Lower leg skin (tissue), 4 donors: ENCODE measurements around the gene ZNF503. TPM values are rescaled to one million over a fixed set of nuclear protein-coding genes. Genes with fewer than 3 reads are reported as not detected.

Experiments
- DNase-seq, 2 donors: peaks; one replicate each; pipeline ENCODE4 v3.0.0-alpha.2; 2019; ENCODE audit warnings: low spot score in 2 of 2
- H3K4me3 ChIP-seq: fragments of 200-600 bp; sonication (generic); 2 replicates; pipeline ENCODE4 v1.5.1; 2017; ENCODE audit warnings: mild to moderate bottlenecking, low read depth; ENCODE audit not compliant: poor library complexity, severe bottlenecking
- CTCF ChIP-seq, 3 donors: fragments of 450-650 bp; IDR thresholded peaks; one replicate each; pipeline ENCODE4 v1.5.1; 2016; ENCODE audit warnings: antibody characterized with exemption in 3 of 3, mild to moderate bottlenecking in 3 of 3, moderate library complexity in 2 of 3
- POLR2A ChIP-seq, 2 donors: fragments of 450-650 bp; IDR thresholded peaks; one replicate each; pipeline ENCODE4 v1.6.1; 2016 to 2017; ENCODE audit warnings: antibody characterized with exemption in 2 of 2, mild to moderate bottlenecking in 1 of 2, moderate library complexity in 1 of 2
- WGBS, 2 donors: methylation state at CpG; one replicate each; pipeline ENCODE4 v1.1.5; 2018; 5-methylcytosine and 5-hydroxymethylcytosine counted together
- intact Hi-C: fragments of 100-400 bp; cut with DNase I; formaldehyde crosslinking; loops from one replicate; pipeline ENCODE4 v1.15.0; 2023; ENCODE audit warnings: low total_unique reads
- total RNA-seq, 4 donors: library from RNA; depleted of rRNA; stranded (reverse); fragments of >200 nt; gene quantifications; one replicate each; pipeline ENCODE4 v1.1.0, GENCODE V29; 2016

The ZNF503 gene
- total RNA-seq, 4 donors from 2014 or later = 4.8 to 8.6 (median 7.4) TPM

GRCh38 chr10:75434291-75434690 is 32.7 kb upstream of the ZNF503 start:
- DNase-seq = peak in 1 of 2 donors; percentile 28
- 93 to 94% methylated on average over 8 of the region's 8 CpGs for WGBS, 2 donors
- TF ChIP-seq POLR2A (IDR thresholded peaks at IDR 0.05) (no peak), CTCF (IDR thresholded peaks at IDR 0.05) (no peak)
- no peak overlapping the region for H3K4me3 ChIP-seq
- intact Hi-C loops = no loop called here

- TF ChIP-seq POLR2A (IDR thresholded peaks at IDR 0.05) = no peak
- TF ChIP-seq CTCF (IDR thresholded peaks at IDR 0.05) = no peak
- intact Hi-C loops = no loop called here
- WGBS, 2 donors = 82 to 86% methylated on average over 8 of the region's 8 CpGs
- no peak overlapping the region for H3K4me3 ChIP-seq
- DNase-seq = peak in 1 of 2 donors; percentile 23
Measured at GRCh38 chr10:75433216-75433615, 31.7 kb upstream of the ZNF503 start.

GRCh38 chr10:75432763-75433162 is 31.2 kb upstream of the ZNF503 start:
- no peak for TF ChIP-seq CTCF (IDR thresholded peaks at IDR 0.05)
- TF ChIP-seq POLR2A (IDR thresholded peaks at IDR 0.05) = no peak
- 87 to 91% methylated on average over 5 of the region's 5 CpGs for WGBS, 2 donors
- no peak overlapping the region for H3K4me3 ChIP-seq
- intact Hi-C loops = no loop called here
- DNase-seq = peak in 1 of 2 donors; percentile 37

- no peak overlapping the region for H3K4me3 ChIP-seq
- TF ChIP-seq CTCF (IDR thresholded peaks at IDR 0.05) = no peak
- TF ChIP-seq POLR2A (IDR thresholded peaks at IDR 0.05) = no peak
- WGBS, 2 donors = 66 to 83% methylated on average over 5 of the region's 5 CpGs
- intact Hi-C loops = no loop called here
- peak in 1 of 2 donors; percentile 52 for DNase-seq
Measured at GRCh38 chr10:75432176-75432575, 30.6 kb upstream of the ZNF503 start.

GRCh38 chr10:75431180-75432111 is 29.9 kb upstream of the ZNF503 start, which contains the start of gene LRMDA:
LRMDA (plus strand) TSS chr10:75431624.
- TF ChIP-seq CTCF (IDR thresholded peaks at IDR 0.05) (no peak), POLR2A (IDR thresholded peaks at IDR 0.05) (no peak)
- intact Hi-C loops = no loop called here
- DNase-seq = peak in 1 of 2 donors; percentile 91
- 15 to 20% methylated on average over 33 to 34 of the region's 82 CpGs for WGBS, 2 donors
- peak within 1 kb of the TSS; percentile 35 for H3K4me3 ChIP-seq
